IMR-90 (cell line): Measurements from ENCODE around the gene TBC1D23. TPM values are rescaled to one million over a fixed set of nuclear protein-coding genes. Genes with fewer than 3 reads are reported as not detected.

Experiments used
- ATAC-seq: fragments of 200-7000 bp; cut with Tn5 transposase; 2 replicates; pipeline ENCODE4 v1.9.1; 2020; ENCODE audit warnings: low read depth, mild to moderate bottlenecking, moderate library complexity
- BruUV-seq: library from RNA; stranded (reverse); fragments of 400-500 nt; replicated peaks from 2 replicates; lab custom pipeline; 2021; lab: Mats Ljungman, UMichigan
- CTCF ChIA-PET: fragments of 300-600 bp; formaldehyde crosslinking; extraction: SDS; loops from one replicate; lab custom pipeline; 2021; ENCODE audit warnings: antibody characterized with exemption; lab: Yijun Ruan, JAX
- POLR2A ChIA-PET: fragments of 300-600 bp; sonication (Branson Sonifier 250); formaldehyde crosslinking; loops from one replicate; lab custom pipeline; 2022; ENCODE audit warnings: antibody characterized with exemption; ENCODE audit not compliant: unreplicated experiment; lab: Charles Lee
- DNase-seq: peaks from one replicate; pipeline ENCODE4 v3.0.0; 2013
- H2AFZ ChIP-seq: replicated peaks from 2 replicates; pipeline ENCODE3; 2013; ENCODE audit warnings: low read length, mild to moderate bottlenecking; ENCODE audit not compliant: poor library complexity
- H2AK5ac ChIP-seq: 2 replicates; pipeline ENCODE4 v1.6.1; 2013; ENCODE audit warnings: low read depth, low read length, inconsistent platforms
- H2AK9ac ChIP-seq: replicated peaks from 2 replicates; pipeline ENCODE3; 2013; ENCODE audit warnings: mild to moderate bottlenecking, low read depth, low read length, moderate library complexity; ENCODE audit not compliant: poor library complexity
- H2BK120ac ChIP-seq: 2 replicates; pipeline ENCODE4 v1.6.1; 2013; ENCODE audit warnings: low read depth, low read length, inconsistent platforms
- H2BK15ac ChIP-seq: 3 replicates; pipeline ENCODE4 v1.6.1; 2013; ENCODE audit warnings: low read depth, low read length, inconsistent platforms
- H2BK20ac ChIP-seq: 2 replicates; pipeline ENCODE4 v1.6.1; 2013; ENCODE audit warnings: low read depth, mild to moderate bottlenecking, inconsistent platforms, low read length, moderate library complexity
- H2BK5ac ChIP-seq: 2 replicates; pipeline ENCODE4 v1.6.1; 2013; ENCODE audit warnings: mild to moderate bottlenecking, low read depth, low read length, inconsistent platforms; ENCODE audit not compliant: poor library complexity, severe bottlenecking
- H3K14ac ChIP-seq: replicated peaks from 2 replicates; pipeline ENCODE4 v1.6.1; 2013; ENCODE audit warnings: low read depth, low read length, inconsistent platforms
- H3K18ac ChIP-seq: 2 replicates; pipeline ENCODE4 v1.6.1; 2013; ENCODE audit warnings: low read depth, low read length, control low read depth
- H3K23ac ChIP-seq: 2 replicates; pipeline ENCODE4 v1.6.1; 2013; ENCODE audit warnings: low read depth, low read length, inconsistent platforms
- H3K27ac ChIP-seq: 2 replicates; pipeline ENCODE4 v1.5.1; 2013; ENCODE audit warnings: mild to moderate bottlenecking, control low read depth, low read length; ENCODE audit not compliant: insufficient read depth
- H3K27me3 ChIP-seq: 2 replicates; pipeline ENCODE4 v1.6.1; 2013; ENCODE audit warnings: low read length; ENCODE audit not compliant: control insufficient read depth, insufficient read depth
- H3K36me3 ChIP-seq: 2 replicates; pipeline ENCODE4 v1.6.1; 2013; ENCODE audit warnings: low read length, mixed read lengths; ENCODE audit not compliant: control insufficient read depth, insufficient read depth
- H3K4ac ChIP-seq: 2 replicates; pipeline ENCODE4 v1.6.1; 2013; ENCODE audit warnings: low read depth, low read length, inconsistent platforms
- H3K4me1 ChIP-seq: 2 replicates; pipeline ENCODE4 v1.6.1; 2013; ENCODE audit warnings: low read length, mixed read lengths; ENCODE audit not compliant: control insufficient read depth, insufficient read depth
- H3K4me2 ChIP-seq: 2 replicates; pipeline ENCODE4 v1.6.1; 2013; ENCODE audit warnings: low read depth, mild to moderate bottlenecking, control low read depth, low read length, moderate library complexity
- H3K4me3 ChIP-seq: 2 replicates; pipeline ENCODE4 v1.5.1; 2013; ENCODE audit warnings: low read depth, mild to moderate bottlenecking, control low read depth, low read length, moderate library complexity; ENCODE audit not compliant: insufficient read depth
- H3K56ac ChIP-seq: 2 replicates; pipeline ENCODE4 v1.6.1; 2013; ENCODE audit warnings: low read length, inconsistent platforms; ENCODE audit not compliant: insufficient read depth; ENCODE audit errors: extremely low read depth
- H3K79me1 ChIP-seq, 2 experiments: 2 replicates each; pipeline ENCODE4 v1.6.1; 2013; ENCODE audit warnings: low read length in 2 of 2, inconsistent platforms in 1 of 2, low read depth in 1 of 2
- H3K9ac ChIP-seq: 2 replicates; pipeline ENCODE4 v1.6.1; 2013; ENCODE audit warnings: low read depth, low read length, control low read depth
- H3K9me1 ChIP-seq: 2 replicates; pipeline ENCODE4 v1.6.1; 2013; ENCODE audit warnings: low read length, inconsistent platforms; ENCODE audit not compliant: insufficient read depth
- H3K9me3 ChIP-seq: 2 replicates; pipeline ENCODE4 v1.6.1; 2013; ENCODE audit warnings: low read length; ENCODE audit not compliant: control insufficient read depth, insufficient read depth
- H4K20me1 ChIP-seq: 2 replicates; pipeline ENCODE4 v1.6.1; 2013; ENCODE audit warnings: low read length, inconsistent platforms; ENCODE audit not compliant: insufficient read depth
- H4K5ac ChIP-seq: 2 replicates; pipeline ENCODE4 v1.6.1; 2013; ENCODE audit warnings: mild to moderate bottlenecking, low read depth, low read length, control low read depth
- H4K8ac ChIP-seq, 2 experiments: 2 replicates each; pipeline ENCODE4 v1.6.1; 2013; ENCODE audit warnings: low read depth in 2 of 2, low read length in 2 of 2, control low read depth in 1 of 2, inconsistent platforms in 1 of 2
- H4K91ac ChIP-seq: 2 replicates; pipeline ENCODE4 v1.6.1; 2013; ENCODE audit warnings: low read depth, low read length, inconsistent platforms; ENCODE audit not compliant: insufficient read depth
- BHLHE40 ChIP-seq: fragments of 150-350 bp; IDR thresholded peaks from 2 replicates; pipeline ENCODE4 v1.6.1; 2016; ENCODE audit warnings: mild to moderate bottlenecking, low read depth, low read length
- CEBPB ChIP-seq: IDR thresholded peaks from 2 replicates; pipeline ENCODE4 v1.6.1; 2012; ENCODE audit warnings: low read depth, low read length, improper control_type of control experiment
- CHD1 ChIP-seq: IDR thresholded peaks from 2 replicates; pipeline ENCODE4 v1.6.1; 2012; ENCODE audit warnings: low read depth, low read length, improper control_type of control experiment
- CTCF ChIP-seq: conservative IDR thresholded peaks from 2 replicates; pipeline ENCODE4 v1.5.1; 2012; ENCODE audit warnings: mild to moderate bottlenecking, low read depth, low read length, improper control_type of control experiment
- ELK1 ChIP-seq: fragments of 150-350 bp; IDR thresholded peaks from 2 replicates; pipeline ENCODE4 v1.6.1; 2016; ENCODE audit warnings: low read depth, mild to moderate bottlenecking, low read length, moderate library complexity, borderline replicate concordance
- FOS ChIP-seq: fragments of 150-350 bp; IDR thresholded peaks from 2 replicates; pipeline ENCODE4 v1.6.1; 2016; ENCODE audit warnings: low read depth, low read length
- MAFK ChIP-seq: IDR thresholded peaks from 2 replicates; pipeline ENCODE4 v1.6.1; 2012; ENCODE audit warnings: low read depth, low read length, improper control_type of control experiment
- MAZ ChIP-seq: IDR thresholded peaks from 2 replicates; pipeline ENCODE4 v1.6.1; 2012; ENCODE audit warnings: low read depth, mild to moderate bottlenecking, low read length, improper control_type of control experiment, moderate library complexity, borderline replicate concordance
- MXI1 ChIP-seq: IDR thresholded peaks from 2 replicates; pipeline ENCODE4 v1.6.1; 2012; ENCODE audit warnings: low read depth, mild to moderate bottlenecking, low read length, moderate library complexity, borderline replicate concordance
- NFE2L2 ChIP-seq: fragments of 150-350 bp; IDR thresholded peaks from 2 replicates; pipeline ENCODE4 v1.6.1; 2016; ENCODE audit warnings: low read depth, mild to moderate bottlenecking, low read length
- POLR2A ChIP-seq: IDR thresholded peaks from 2 replicates; pipeline ENCODE4 v1.6.1; 2012; ENCODE audit warnings: mild to moderate bottlenecking, low read depth, low read length
- RAD21 ChIP-seq: IDR thresholded peaks from 2 replicates; pipeline ENCODE4 v1.6.1; 2012; ENCODE audit warnings: low read length, improper control_type of control experiment
- RCOR1 ChIP-seq: IDR thresholded peaks from 2 replicates; pipeline ENCODE4 v1.6.1; 2012; ENCODE audit warnings: mild to moderate bottlenecking, low read length, improper control_type of control experiment; ENCODE audit not compliant: insufficient replicate concordance
- RFX5 ChIP-seq: IDR thresholded peaks from 2 replicates; pipeline ENCODE4 v1.8.0; 2012; ENCODE audit warnings: low read depth, mild to moderate bottlenecking, low read length, moderate library complexity
- SMC3 ChIP-seq: fragments of 150-350 bp; IDR thresholded peaks from 2 replicates; pipeline ENCODE4 v1.6.1; 2016; ENCODE audit warnings: low read depth, mild to moderate bottlenecking, antibody characterized with exemption, low read length, moderate library complexity
- USF2 ChIP-seq: fragments of 150-350 bp; IDR thresholded peaks from 2 replicates; pipeline ENCODE4 v1.6.1; 2017; ENCODE audit warnings: mild to moderate bottlenecking, antibody characterized with exemption, low read length, low read depth
- WGBS, 2 experiments: methylation state at CpG; one replicate each; pipeline versions ENCODE4 v1.1.5 to v1.1.7; 2013; ENCODE audit warnings: missing lambda C conversion rate in 2 of 2; ENCODE audit not compliant: insufficient read length in 1 of 2; ENCODE audit errors: extremely low coverage in 2 of 2; 5-methylcytosine and 5-hydroxymethylcytosine counted together
- dilution Hi-C: fragments of 300-500 bp; cut with HindIII; formaldehyde crosslinking; loops from one replicate; pipeline ENCODE4 v1.14.3; 2018; ENCODE audit warnings: low sequenced_read_pairs; ENCODE audit not compliant: unreplicated experiment
- in situ Hi-C: fragments of 300-500 bp; cut with MboI; formaldehyde crosslinking; loops from 3 replicates; pipeline ENCODE4 v1.14.3; 2019; ENCODE audit warnings: low sequenced_read_pairs, inconsistent platforms, mixed read lengths
- intact Hi-C: fragments of 100-400 bp; cut with micrococcal nuclease; formaldehyde crosslinking; loops from 2 replicates; pipeline ENCODE4 v1.10.0; 2022
- polyA plus RNA-seq, 3 experiments: library from polyadenylated mRNA; depleted of rRNA; stranded (reverse); fragments of >200 nt; gene quantifications; 2 replicates each; pipeline ENCODE4 v1.2.3, GENCODE V29; 2012; ENCODE audit warnings: low replicate concordance in 1 of 3
- total RNA-seq: library from RNA; depleted of rRNA; stranded (reverse); fragments of >200 nt; gene quantifications from 2 replicates; pipeline ENCODE4 v1.2.3, GENCODE V29; 2012

Gene TBC1D23
- total and polyA plus RNA-seq, 2 of the 4 experiments (the other 2 are of a cell fraction): 21.2 to 67.0 TPM

GRCh38 chr3:100358413-100358812 is 97.6 kb downstream of the TBC1D23 start:
- Histone ChIP-seq H4K20me1 (no peaks in the 10 kb centered on the region), H3K23ac (no peak overlapping the region), H2BK120ac (no peak overlapping the region), H2AK5ac (no peak overlapping the region), H3K27ac (no peak overlapping the region), H3K56ac (no peak overlapping the region), H2AK9ac (no peak overlapping the region), H3K36me3 (peaks cover 23% of the 10 kb centered on the region), H4K5ac (no peak overlapping the region), H4K91ac (no peak overlapping the region), H3K27me3 (no peaks in the 10 kb centered on the region), H2BK15ac (no peak overlapping the region), H3K18ac (no peak overlapping the region), H2AFZ (no peak overlapping the region), H3K4me2 (no peak overlapping the region), H2BK20ac (no peak overlapping the region), H3K4me3 (no peak overlapping the region), H3K4ac (no peak overlapping the region), H2BK5ac (no peak overlapping the region), H3K79me1 (no peaks in the 10 kb centered on the region; a peak in 1 of 4 replicates), H3K9me1 (0 out of 2 replicates have a peak, but pooled peaks cover 2% of the 10 kb centered on the region), H4K8ac (no peak overlapping the region), H3K4me1 (no peaks in the 10 kb centered on the region), H3K14ac (no peak overlapping the region), H3K9me3 (peaks cover 4% of the 10 kb centered on the region), H3K9ac (no peak overlapping the region)
- in situ Hi-C loops: no loop called here
- DNase-seq: no peak
- TF ChIP-seq RFX5: no peak
- no peak for TF ChIP-seq CEBPB
- no peak for TF ChIP-seq RAD21
- TF ChIP-seq MAZ: no peak
- TF ChIP-seq MXI1: no peak
- no peak for TF ChIP-seq USF2
- TF ChIP-seq NFE2L2: no peak
- no peak for TF ChIP-seq MAFK
- no peak for TF ChIP-seq FOS
- TF ChIP-seq POLR2A: no peak
- no peak for TF ChIP-seq RCOR1
- TF ChIP-seq CTCF: no peak
- TF ChIP-seq CHD1: no peak
- no peak for TF ChIP-seq BHLHE40
- TF ChIP-seq SMC3: no peak
- no peak for TF ChIP-seq ELK1
- no CpG with 5 or more reads among the region's 2 CpGs for WGBS, 2 experiments
- POLR2A ChIA-PET: no interaction called here
- intact Hi-C loops: no loop called here
- dilution Hi-C loops: no loop called here
- BruUV-seq: no TSS peak
- CTCF ChIA-PET: no interaction called here
- ATAC-seq: no peak
